Type B pancreatic cell (in vitro differentiated cells): ENCODE data around the gene SAG. TPM values are rescaled to one million over a fixed set of nuclear protein-coding genes. Genes with fewer than 3 reads are reported as not detected.

Source experiments
- DNase-seq: peaks from one replicate; pipeline ENCODE4 v3.0.0; 2021; ENCODE audit warnings: mixed read lengths; ENCODE audit not compliant: unreplicated experiment; ENCODE audit errors: extremely low spot score
- H3K27ac Mint-ChIP-seq: 2 replicates; pipeline ENCODE4 v1.8.0; 2021; ENCODE audit warnings: mild to moderate bottlenecking, mixed read lengths
- H3K27me3 Mint-ChIP-seq: 2 replicates; pipeline ENCODE4 v1.8.0; 2021; ENCODE audit warnings: mixed read lengths
- H3K36me3 Mint-ChIP-seq: 2 replicates; pipeline ENCODE4 v1.8.0; 2021; ENCODE audit warnings: mixed read lengths
- H3K4me1 Mint-ChIP-seq: one replicate; pipeline ENCODE4 v1.8.0; 2021; ENCODE audit warnings: mixed read lengths; ENCODE audit not compliant: unreplicated experiment
- H3K4me3 Mint-ChIP-seq: 2 replicates; pipeline ENCODE4 v1.8.0; 2021; ENCODE audit warnings: mild to moderate bottlenecking, mixed read lengths
- H3K9me3 Mint-ChIP-seq: 2 replicates; pipeline ENCODE4 v1.8.0; 2021; ENCODE audit warnings: mixed read lengths
- total RNA-seq: library from RNA; stranded (reverse); gene quantifications from 2 replicates; pipeline ENCODE4 v1.2.1, GENCODE V29; 2021; ENCODE audit warnings: low replicate concordance
- TF ChIP-seq, protein P1 (sequence below): fragments of 200-600 bp; sonication (generic); conservative IDR thresholded peaks from 2 replicates; pipeline ENCODE4 v1.5.0; 2021; ENCODE audit warnings: antibody characterized with exemption, mild to moderate bottlenecking

The SAG gene
- total RNA-seq, 1 donor from 2014 or later = 0.43 TPM

DNA sequence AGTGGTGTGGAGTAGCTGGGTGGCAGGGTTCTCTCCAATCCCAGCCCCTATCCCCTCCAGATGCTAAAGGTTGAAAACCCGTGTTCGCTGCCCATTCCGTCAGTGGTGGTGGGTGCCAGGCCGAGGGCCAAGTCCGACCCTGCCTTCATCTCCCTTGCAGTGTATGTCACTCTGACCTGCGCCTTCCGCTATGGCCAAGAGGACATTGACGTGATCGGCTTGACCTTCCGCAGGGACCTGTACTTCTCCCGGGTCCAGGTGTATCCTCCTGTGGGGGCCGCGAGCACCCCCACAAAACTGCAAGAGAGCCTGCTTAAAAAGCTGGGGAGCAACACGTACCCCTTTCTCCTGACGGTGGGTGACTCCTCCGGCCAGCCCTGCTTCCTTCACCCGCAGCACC, 12.9 kb downstream of the SAG start:
- Mint-ChIP-seq H3K9me3 (no peaks in the 10 kb centered on the region), H3K4me3 (no peak overlapping the region), H3K4me1 (peaks cover 7% of the 10 kb centered on the region), H3K27me3 (peaks cover 29% of the 10 kb centered on the region), H3K27ac (no peak overlapping the region), H3K36me3 (no peaks in the 10 kb centered on the region)
- DNase-seq = no peak
- TF ChIP-seq, protein P1, sequence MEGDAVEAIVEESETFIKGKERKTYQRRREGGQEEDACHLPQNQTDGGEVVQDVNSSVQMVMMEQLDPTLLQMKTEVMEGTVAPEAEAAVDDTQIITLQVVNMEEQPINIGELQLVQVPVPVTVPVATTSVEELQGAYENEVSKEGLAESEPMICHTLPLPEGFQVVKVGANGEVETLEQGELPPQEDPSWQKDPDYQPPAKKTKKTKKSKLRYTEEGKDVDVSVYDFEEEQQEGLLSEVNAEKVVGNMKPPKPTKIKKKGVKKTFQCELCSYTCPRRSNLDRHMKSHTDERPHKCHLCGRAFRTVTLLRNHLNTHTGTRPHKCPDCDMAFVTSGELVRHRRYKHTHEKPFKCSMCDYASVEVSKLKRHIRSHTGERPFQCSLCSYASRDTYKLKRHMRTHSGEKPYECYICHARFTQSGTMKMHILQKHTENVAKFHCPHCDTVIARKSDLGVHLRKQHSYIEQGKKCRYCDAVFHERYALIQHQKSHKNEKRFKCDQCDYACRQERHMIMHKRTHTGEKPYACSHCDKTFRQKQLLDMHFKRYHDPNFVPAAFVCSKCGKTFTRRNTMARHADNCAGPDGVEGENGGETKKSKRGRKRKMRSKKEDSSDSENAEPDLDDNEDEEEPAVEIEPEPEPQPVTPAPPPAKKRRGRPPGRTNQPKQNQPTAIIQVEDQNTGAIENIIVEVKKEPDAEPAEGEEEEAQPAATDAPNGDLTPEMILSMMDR = no peak

DNA sequence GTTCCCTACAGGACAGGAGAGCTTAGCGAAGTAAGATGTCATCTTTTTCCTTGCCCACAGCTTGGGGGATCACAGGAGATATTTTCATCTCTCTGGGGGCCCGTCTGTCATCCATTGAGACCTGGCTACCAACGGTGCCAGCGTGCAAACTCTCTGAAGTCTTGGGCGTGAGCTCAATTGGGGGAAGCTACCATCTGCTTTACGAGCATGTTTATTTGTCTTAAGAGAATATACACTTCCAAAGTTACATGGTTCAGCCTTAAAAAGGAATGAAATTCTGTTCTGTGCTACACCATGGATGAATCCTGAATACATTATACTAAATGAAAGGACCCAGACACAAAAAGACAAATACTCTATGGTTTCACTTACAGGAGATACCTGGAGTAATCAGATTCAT, 13.6 kb downstream of the SAG start:
- DNase-seq = no peak
- Mint-ChIP-seq H3K27ac (no peak overlapping the region), H3K4me3 (no peak overlapping the region), H3K27me3 (peaks cover 32% of the 10 kb centered on the region), H3K4me1 (peaks cover 7% of the 10 kb centered on the region), H3K9me3 (no peaks in the 10 kb centered on the region), H3K36me3 (no peaks in the 10 kb centered on the region)
- TF ChIP-seq, protein P1 = no peak

- no peaks in the 10 kb centered on the region for H3K36me3 Mint-ChIP-seq
- peaks cover 30% of the 10 kb centered on the region for H3K27me3 Mint-ChIP-seq
- H3K4me3 Mint-ChIP-seq = no peak overlapping the region
- TF ChIP-seq, protein P1 = no peak
- H3K27ac Mint-ChIP-seq = no peak overlapping the region
- H3K9me3 Mint-ChIP-seq = no peaks in the 10 kb centered on the region
- peaks cover 7% of the 10 kb centered on the region for H3K4me1 Mint-ChIP-seq
- no peak for DNase-seq
Measured at GRCh38 chr2:233323851-233324250, 16.2 kb downstream of the SAG start.

GRCh38 chr2:233325256-233325655, 17.6 kb downstream of the SAG start:
- Mint-ChIP-seq H3K4me3 (no peak overlapping the region), H3K9me3 (no peaks in the 10 kb centered on the region), H3K27me3 (peaks cover 30% of the 10 kb centered on the region), H3K27ac (no peak overlapping the region), H3K36me3 (no peaks in the 10 kb centered on the region), H3K4me1 (peaks cover 7% of the 10 kb centered on the region)
- no peak for DNase-seq
- TF ChIP-seq, protein P1 = no peak

GRCh38 chr2:233325814-233326213, 18.2 kb downstream of the SAG start:
- Mint-ChIP-seq H3K27ac (no peak overlapping the region), H3K4me1 (peaks cover 7% of the 10 kb centered on the region), H3K9me3 (no peaks in the 10 kb centered on the region), H3K36me3 (no peaks in the 10 kb centered on the region), H3K27me3 (peaks cover 25% of the 10 kb centered on the region), H3K4me3 (no peak overlapping the region)
- DNase-seq = no peak
- TF ChIP-seq, protein P1 = no peak

GRCh38 chr2:233326500-233326899, 18.9 kb downstream of the SAG start:
- Mint-ChIP-seq H3K36me3 (no peaks in the 10 kb centered on the region), H3K27ac (no peak overlapping the region), H3K4me3 (no peak overlapping the region), H3K9me3 (no peaks in the 10 kb centered on the region), H3K27me3 (peaks cover 18% of the 10 kb centered on the region), H3K4me1 (peaks cover under 1% of the 10 kb centered on the region)
- no peak for DNase-seq
- TF ChIP-seq, protein P1 = no peak
